HEK293 (cell line): ENCODE measurements around the gene ERBB2.

Experiments
- ZNF302 ChIP-seq: fragments of 450-650 bp; formaldehyde crosslinking; IDR thresholded peaks from 2 replicates; pipeline ENCODE4 v1.5.1; 2016; ENCODE audit warnings: missing biosample characterization, missing genetic modification characterization, low read depth
- ZNF639 ChIP-seq: fragments of 450-650 bp; formaldehyde crosslinking; IDR thresholded peaks from 2 replicates; pipeline ENCODE4 v1.5.1; 2016; ENCODE audit warnings: missing biosample characterization, missing genetic modification characterization
- TF ChIP-seq, protein P1 (sequence below): fragments of 450-650 bp; formaldehyde crosslinking; IDR thresholded peaks from 2 replicates; pipeline ENCODE4 v1.5.1; 2016; ENCODE audit warnings: missing biosample characterization, missing genetic modification characterization
- TF ChIP-seq, protein P2 (sequence below): fragments of 450-650 bp; formaldehyde crosslinking; IDR thresholded peaks from 2 replicates; pipeline ENCODE4 v1.5.1; 2016; ENCODE audit warnings: missing biosample characterization, missing genetic modification characterization

GRCh38 chr17:39675390-39676082 lies 24.3 kb upstream of the ERBB2 start:
- TF ChIP-seq, protein P1, sequence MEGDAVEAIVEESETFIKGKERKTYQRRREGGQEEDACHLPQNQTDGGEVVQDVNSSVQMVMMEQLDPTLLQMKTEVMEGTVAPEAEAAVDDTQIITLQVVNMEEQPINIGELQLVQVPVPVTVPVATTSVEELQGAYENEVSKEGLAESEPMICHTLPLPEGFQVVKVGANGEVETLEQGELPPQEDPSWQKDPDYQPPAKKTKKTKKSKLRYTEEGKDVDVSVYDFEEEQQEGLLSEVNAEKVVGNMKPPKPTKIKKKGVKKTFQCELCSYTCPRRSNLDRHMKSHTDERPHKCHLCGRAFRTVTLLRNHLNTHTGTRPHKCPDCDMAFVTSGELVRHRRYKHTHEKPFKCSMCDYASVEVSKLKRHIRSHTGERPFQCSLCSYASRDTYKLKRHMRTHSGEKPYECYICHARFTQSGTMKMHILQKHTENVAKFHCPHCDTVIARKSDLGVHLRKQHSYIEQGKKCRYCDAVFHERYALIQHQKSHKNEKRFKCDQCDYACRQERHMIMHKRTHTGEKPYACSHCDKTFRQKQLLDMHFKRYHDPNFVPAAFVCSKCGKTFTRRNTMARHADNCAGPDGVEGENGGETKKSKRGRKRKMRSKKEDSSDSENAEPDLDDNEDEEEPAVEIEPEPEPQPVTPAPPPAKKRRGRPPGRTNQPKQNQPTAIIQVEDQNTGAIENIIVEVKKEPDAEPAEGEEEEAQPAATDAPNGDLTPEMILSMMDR (tag by site-specific recombination): no peak
- TF ChIP-seq ZNF302 (tag by site-specific recombination): no peak
- TF ChIP-seq ZNF639 (tag by site-specific recombination): no peak
- TF ChIP-seq, protein P2, sequence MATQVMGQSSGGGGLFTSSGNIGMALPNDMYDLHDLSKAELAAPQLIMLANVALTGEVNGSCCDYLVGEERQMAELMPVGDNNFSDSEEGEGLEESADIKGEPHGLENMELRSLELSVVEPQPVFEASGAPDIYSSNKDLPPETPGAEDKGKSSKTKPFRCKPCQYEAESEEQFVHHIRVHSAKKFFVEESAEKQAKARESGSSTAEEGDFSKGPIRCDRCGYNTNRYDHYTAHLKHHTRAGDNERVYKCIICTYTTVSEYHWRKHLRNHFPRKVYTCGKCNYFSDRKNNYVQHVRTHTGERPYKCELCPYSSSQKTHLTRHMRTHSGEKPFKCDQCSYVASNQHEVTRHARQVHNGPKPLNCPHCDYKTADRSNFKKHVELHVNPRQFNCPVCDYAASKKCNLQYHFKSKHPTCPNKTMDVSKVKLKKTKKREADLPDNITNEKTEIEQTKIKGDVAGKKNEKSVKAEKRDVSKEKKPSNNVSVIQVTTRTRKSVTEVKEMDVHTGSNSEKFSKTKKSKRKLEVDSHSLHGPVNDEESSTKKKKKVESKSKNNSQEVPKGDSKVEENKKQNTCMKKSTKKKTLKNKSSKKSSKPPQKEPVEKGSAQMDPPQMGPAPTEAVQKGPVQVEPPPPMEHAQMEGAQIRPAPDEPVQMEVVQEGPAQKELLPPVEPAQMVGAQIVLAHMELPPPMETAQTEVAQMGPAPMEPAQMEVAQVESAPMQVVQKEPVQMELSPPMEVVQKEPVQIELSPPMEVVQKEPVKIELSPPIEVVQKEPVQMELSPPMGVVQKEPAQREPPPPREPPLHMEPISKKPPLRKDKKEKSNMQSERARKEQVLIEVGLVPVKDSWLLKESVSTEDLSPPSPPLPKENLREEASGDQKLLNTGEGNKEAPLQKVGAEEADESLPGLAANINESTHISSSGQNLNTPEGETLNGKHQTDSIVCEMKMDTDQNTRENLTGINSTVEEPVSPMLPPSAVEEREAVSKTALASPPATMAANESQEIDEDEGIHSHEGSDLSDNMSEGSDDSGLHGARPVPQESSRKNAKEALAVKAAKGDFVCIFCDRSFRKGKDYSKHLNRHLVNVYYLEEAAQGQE (tag by site-specific recombination): no peak
